HG03457 (cell line): ENCODE measurements around the gene FLG.
"Not testable (repeated sequence)": the region's sequence is repeated elsewhere in the genome, so short reads cannot be mapped to it uniquely, and the experiment has no call there.

Experiments used
- ATAC-seq: cut with Tn5 transposase; IDR thresholded peaks from one replicate; pipeline ENCODE4 v1.9.1; 2021; ENCODE audit warnings: moderate number of reproducible peaks; ENCODE audit not compliant: unreplicated experiment

The FLG gene

DNA sequence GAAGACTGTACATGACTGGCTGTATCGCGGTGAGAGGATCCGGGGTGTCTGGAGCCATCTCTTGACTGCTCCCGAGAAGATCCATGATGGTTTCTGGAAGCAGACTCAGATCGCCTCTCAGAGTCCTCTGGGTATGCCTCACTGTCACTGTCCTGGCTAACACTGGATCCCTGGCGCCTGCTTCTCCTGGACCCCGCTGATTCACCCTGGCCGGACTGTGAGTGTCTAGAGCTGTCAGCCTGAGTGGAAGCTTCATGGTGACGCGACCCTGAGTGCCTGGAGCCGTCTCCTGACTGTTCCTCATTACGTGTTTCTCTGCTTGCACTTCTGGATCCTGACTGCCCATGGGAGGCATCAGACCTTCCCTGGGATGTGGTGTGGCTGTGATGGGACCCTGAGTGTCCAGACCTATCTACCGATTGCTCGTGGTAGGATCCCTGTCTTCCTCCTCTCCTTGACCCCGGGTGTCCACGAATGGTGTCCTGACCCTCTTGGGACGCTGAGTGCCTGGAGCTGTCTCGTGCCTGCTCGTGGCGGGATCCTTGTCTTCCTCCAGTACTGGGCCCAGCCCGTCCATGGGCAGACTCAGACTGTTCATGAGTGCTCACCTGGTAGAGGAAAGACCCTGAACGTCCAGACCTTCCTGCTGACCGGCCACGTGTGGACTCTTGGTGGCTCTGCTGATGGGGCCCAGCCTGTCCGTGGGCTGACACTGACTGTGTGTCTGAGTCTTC lies 21.7 kb downstream of the FLG start:
- ATAC-seq = not testable (repeated sequence)

- ATAC-seq = not testable (repeated sequence)
Observed at GRCh38 chr1:152256394-152256793, 68.6 kb downstream of the FLG start.
